DMS79 (cell line): ENCODE results near the gene MTA3.

Experiments
- DNase-seq: peaks from one replicate; lab custom pipeline; 2025; lab: John Stamatoyannopoulos, UW

Gene MTA3

DNA sequence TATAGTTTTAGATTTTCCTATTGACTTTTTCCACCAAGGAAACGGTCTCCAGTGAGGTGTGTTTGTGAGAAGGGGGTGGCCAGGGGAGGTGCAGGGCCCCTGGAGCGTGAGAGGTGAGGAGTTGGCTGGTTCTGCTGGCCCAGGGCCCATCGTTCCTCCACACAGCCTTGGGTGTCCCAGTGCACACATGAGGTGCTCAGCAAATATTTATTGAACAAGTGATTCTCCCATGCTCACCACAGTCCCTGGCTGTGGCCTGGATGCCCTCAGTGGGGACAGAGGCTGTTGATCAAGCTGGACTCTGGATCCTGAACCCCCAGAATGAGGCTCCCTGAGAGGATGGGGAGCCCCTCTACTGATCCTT, 219.0 kb downstream of the MTA3 start:
- DNase-seq: no peak

DNA sequence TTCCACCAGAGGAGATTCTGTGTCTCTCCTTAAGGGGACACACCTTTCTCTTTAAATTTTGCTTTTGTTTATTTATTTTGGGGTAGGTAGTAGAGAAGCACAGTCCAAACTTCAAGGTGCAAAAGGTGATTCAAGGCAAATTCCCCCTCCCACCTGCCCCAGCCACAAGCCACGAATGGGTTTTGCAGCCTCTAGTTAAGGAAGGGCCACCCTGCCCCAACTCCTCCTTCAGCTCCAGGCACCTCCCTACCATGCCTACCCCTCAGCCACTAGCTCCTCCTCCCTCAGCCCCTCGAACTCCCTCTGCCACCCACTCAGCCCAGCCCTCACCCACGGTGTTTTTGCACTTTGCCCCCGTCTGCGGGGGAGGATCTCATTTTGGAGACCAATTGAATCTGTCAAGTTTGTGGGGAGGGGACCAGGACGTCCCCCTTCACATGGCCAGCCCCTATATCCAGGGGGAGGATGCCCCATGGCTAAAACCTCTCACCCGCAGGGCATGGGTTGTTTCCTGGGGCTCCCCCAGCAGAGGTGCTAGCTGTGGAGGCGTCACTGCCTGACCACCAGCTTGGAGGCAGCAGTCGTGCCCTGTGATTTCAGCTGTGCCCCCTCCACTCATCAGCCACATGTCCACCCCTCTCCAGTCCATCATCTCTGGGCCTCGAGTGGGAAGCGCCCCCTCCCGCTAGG, 219.5 kb downstream of the MTA3 start:
- DNase-seq: no peak

DNA sequence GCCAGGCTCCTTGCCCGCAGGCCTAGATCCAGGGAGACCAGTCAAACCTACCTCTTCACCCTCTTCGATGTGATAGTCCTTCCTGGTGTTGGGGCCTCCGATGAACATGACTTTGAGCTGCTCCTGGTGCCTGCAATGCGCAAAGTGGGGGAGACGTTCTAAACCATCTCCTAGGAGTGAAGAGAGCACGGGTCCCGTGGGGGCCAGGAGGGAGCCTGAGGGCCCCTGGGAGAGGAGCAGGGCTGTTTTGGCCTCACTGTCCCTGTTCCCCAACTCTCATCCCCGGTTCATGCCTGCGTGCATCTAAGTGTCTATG, 220.0 kb downstream of the MTA3 start:
- DNase-seq: no peak

DNA sequence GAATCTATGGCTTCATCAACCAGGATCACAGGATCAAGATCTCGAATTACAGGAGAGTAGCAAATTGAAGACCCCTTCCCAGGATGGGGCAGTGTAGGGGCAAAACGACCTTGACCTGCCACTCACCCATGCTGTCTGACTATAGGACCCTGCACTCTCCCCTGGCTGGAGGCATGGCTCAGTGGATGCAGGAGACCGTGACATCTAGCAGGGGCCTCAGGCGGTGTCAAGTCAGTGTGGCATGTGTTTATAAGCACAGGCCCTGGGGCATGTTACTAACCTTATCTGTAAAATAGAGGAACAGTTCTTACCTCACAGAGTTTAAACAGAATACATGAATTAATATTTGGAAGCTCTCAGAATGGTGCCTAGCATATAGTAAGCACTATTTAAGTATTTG, 220.4 kb downstream of the MTA3 start:
- no peak for DNase-seq

DNA sequence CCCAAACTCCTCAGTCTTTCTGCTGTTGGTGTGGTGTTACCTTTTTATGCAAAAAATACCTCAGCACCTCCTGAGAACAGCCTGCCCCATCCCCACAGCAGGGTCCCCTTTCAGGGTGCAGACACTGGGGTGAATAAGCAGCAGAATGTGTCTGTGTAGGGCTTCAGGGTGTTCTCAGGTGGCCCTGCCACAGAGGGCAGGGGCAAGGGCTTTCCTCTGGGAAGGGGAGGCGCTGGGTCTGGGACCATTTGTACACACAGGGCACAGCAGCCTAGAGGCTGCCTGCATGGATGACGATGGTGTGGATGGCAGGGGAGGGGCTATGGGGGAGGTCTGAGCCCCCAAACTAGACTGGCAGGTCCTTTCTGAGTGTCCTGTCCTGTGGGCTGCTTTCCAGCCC, 221.3 kb downstream of the MTA3 start:
- no peak for DNase-seq

DNA sequence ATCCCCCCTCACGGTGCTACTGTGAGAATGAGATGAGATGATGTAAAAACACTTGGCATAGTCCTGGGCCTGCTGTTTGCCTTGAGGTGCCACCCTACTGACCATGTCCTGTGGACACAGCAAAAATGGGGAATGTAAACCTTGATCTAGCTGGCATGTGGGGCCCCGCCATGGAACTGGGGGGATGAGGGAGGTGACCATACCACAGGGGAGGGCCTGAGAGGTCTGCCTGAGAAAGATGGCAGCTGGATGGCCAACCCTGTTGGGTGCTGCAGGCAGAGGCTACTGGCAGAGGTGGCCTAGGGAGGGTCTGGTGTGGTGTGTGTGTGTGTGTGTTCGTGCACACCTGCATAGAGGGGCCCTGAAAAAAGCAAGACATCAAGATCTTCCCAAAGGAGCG, 223.2 kb downstream of the MTA3 start:
- no peak for DNase-seq

DNA sequence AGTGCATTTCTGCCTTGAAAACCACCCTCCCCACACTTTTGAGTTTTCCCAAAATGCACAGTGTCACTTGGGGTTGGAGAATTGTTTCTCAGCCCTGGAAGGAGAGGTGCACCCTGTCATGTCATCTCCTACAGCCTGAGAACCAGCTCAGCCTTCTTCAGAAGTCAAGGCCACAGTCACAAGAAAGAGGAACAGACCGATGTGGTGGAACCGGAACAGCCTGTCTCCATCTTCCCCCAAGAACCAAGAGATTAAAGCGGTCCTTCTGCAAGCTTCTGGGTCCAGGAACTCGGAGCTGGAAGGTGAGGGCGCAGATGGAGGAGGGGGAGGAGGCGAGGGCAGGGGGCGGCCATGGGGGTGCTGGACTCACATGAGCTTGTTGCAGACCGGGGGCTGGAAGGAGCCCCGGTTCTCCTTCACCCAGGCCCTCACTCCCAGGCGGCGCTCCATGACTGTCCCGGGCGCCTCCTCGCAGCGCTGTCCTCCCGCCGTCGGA, 223.7 kb downstream of the MTA3 start:
- DNase-seq: no peak

DNA sequence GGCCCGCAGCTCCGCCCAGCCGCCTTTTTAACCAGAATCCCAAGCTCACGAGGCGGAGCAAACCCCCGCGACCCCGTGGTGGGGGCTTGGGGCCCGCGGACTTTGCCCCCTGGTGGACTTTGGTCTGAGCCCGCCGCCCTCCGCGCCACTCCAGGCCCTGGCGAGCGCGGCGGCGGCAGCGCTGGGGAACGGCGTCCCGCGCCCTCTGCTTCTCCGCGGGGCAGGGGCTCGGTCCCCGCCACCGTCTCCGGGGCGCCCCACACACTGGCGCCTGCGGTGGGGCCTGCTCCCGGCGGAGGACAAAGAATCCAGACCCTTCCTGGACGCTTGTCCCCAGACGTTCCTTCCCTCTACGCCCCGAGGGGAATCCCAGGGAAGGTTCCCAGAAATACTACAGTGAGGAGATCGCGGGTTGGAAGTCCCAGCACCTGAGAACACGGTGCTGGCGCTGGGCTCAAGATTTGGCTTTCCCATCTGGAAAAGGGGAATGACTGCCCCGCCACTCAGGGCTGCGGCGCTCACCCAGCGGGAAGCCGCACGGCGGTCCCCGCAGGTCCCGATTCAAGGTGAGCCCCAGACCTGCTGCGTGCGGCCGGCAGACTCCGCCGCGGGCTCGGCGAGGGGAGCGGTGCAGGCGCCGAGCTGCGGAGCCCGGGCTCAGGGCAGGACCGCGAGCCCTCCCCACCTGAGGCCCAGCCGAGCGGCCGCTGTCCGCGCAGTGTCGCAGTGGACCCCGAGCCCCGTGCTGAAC, 224.3 kb downstream of the MTA3 start, which contains the start of gene HAAO:
TSS of gene HAAO (minus strand) at position 1 of the 751 bp plus-strand sequence. CDS start 47 bp downstream, outside the sequence.
- DNase-seq: no peak

DNA sequence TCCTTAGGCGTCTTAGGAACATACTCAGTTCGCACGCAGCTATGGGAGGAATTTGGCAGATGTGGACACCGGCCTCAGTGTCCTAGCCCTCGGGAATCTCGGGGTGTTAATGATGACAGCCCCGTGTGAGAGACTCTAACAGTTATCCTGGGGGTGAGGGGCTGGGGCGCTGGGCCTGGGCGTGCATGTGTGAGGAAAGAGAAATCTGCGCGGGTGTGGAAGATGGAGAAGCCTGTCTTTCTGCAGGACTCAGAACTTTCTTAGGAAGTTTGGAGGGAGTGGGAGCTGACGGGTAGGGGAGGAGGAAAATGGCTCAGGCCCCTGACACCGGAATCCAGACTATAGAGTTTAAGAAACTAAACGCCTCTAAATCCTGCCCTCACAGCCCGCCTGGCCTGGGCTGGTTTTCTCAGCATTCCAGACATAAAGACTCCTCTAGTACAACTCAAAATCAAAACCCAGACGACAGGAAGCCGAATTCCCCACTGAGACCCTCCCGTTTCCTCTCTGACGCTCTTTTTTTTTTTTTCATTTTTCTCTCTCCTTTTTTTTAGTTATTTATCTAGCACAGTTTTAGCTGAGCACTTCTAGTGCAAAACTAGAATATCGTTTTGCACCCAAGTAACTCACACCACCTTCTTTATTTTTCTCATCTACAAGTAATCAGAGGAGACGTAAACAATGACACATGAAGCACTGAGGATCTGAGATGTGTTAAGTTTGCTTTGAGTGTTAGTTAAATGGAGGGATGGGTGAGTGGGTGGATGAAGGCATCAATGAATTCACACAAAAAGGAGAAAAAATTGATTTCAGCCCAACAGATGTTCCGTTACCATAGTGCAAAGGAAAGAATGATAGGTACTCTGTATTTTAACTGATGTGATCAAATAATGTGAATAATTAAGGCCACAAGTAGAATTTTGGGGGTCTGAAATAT, 225.2 kb downstream of the MTA3 start:
- DNase-seq: no peak

DNA sequence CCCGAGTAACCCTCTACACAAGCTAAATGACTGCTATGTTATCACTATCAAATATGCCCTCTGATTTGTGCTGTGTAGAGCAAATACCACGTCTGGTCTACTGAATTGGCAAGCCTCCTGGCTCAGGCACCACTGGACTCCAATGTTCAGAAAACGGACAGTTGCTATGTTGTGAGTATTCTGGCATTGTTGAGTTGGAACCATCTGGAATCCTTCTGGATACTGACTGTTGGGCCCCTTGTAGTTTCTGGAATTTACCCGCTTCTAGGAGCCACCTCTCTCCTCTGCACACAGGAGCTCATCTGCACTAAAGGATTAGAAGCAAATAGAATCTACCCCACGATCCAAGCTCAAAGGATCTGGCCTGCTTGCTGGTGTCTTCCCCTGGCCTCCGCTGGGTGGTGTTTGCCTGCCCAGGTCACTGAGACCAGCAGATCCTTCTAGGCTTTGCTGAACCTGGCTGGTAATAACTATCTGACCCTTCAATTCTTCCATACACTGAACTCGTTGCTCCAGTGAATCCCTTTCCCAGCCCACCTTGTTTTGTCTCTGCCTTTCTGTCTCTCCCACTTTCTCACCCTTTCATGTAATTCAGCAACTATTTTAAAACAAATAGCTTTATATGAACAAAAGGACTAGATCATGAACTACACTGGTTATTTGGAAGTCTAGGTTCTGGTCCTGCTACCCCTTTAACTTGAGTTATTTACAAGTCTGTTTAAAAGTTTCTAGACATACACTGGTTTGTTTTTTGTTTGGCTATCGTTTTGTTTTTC, 226.0 kb downstream of the MTA3 start:
- DNase-seq: no peak

DNA sequence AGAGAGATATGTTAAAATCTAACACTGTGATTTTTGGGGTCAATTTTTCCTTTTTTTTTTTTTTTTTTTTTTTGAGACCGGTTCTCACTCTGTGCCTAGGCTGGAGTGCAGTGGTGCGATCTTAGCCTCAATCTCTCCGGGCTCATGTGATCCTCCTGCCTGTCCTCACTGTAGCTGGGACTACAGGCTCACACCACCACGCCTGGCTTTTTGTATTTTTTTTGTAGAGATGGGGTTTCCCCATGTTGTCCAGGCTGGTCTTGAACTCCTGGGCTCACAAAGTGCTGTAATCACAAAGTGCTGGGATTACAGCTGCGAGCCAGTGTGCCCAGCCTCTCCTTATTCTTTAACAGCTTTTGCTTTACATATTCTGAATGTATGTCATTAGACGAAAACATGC, 226.8 kb downstream of the MTA3 start:
- DNase-seq: no peak

DNA sequence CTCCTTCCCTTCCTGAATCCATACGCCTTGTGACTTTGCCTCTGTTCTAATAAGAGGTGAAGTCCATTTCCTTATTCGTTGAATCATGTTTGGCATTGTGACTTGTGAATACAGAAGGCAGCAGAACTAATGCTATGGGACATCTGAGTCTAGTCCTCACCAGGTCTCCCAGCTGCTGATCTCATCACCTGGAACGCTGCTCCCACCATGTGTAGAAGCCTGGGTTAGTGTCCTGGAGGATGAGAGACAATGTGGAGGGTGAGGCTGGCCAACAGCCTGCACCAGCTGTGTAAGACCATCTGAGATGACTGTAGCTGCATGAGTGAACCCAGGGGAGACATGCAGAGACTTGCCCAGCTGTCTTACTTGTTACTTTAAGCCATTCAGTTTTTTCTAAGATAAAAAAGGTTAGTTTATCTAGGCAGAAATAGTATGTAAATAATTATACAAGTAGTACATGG, 227.4 kb downstream of the MTA3 start:
- no peak for DNase-seq

DNA sequence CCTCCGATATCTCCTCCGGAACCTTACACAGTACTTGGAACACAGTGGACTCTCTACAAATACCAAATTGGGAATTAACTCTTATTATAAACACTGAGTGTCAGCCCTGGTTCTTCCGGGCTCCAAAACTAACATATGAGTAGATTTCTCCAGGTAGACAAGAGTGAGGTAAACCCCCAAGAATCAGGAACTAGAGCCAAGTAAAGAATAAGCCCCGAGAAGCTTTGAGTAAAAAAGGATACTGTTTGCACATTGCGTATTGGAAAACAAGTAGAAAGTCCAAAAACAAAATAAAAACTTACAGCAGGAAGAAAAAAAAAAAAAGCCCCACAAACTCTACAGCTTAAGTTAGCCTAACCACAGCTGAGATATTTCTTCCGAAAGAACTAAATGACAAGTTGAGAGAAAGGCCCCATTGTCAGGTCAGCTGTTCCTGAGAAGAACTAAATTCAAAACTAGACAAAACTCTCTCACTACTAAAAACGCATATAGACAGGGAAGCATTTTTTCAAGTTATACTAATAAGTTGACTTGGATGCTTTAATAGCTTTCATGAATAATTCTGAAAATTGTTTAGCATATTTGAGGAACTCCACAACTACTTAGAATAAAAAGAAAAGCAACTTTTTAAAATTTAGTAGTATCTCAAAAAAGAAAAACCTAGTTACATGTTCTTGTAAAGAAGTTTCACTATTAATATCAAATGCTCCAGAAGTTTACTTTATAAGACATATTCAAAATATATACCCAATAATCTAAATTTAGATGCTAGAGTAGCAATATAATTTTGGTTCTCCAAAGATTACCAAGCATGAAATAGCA, 228.2 kb downstream of the MTA3 start:
- DNase-seq: no peak

DNA sequence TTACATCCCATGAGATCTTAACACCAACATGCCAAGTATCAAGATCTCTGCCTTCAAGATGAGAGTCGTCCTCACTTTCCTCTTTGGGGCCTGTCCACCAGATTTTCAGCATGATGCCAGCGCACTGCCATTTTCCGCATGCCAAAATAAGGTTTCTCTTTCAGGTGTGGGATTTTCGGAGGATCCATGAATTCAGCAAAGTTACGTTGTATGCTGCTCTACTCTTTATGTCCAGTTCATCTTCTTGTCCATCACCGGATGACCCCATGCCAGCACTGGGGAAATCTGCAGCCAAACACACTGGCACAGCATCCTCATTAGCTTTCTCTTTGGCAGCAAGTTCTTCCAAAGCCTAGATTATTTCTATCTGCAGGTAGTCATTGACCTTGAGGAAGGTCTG, 228.8 kb downstream of the MTA3 start:
- DNase-seq: no peak

DNA sequence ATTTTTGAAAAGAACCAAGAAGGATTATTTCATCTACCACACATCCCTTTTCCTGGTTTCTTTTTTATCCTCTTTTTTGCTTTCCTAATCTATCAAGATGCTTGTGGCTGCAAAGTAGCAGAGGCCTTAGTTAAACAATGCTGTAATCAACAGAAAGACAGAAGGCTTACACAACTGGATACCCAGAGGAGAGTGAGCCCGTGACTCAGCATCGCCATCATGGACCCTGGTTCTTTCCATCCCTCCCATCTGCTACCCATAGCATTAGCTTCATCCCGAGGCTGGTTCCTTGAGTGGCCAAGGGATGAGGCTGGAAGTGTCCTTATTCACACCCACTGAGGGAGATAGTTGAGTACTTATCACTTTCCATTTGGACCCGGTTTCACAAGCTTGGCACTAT, 231.4 kb downstream of the MTA3 start:
- no peak for DNase-seq

DNA sequence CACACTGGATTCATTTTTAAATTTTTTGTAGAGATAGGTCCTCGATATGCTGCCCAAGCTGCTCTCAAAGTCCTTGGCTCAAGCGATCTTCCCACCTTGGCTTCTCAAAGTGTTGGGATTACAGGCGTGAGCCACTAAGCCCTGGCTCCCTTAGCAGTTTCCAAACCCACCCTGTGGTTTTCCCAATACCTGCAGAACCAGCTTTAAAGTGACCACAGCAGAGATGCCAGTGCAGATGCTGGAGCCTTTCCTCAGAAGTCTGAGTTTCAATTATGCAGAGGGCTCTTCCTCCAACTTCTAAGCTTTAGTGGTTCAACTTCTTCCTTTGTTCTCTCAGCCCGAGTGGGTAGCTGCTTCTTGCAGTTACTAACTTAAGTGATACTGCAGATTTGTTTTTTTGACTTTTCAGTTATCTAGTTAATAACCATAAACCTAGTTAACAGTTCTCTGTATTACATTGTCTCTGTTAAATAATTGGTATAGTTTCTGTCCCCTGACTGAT, 232.1 kb downstream of the MTA3 start:
- no peak for DNase-seq

DNA sequence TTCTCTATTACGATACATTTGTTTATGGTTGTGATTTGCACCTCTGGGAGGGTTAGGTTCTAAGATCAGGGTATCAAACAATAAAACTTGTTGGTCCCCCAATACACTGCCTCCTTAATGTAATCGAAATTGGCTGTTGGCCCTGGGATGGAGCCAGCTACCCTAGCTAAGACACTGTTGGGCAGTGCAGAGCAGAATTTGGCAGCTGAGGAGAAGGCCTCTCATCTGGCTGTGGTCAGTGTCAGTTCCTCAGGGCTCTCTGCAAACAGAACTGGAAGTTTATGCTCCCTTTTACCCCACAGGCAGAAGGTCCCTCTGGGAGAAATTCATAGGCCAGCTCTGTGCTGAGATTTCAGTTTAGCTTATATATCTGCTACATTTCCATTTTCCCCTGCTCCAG, 232.5 kb downstream of the MTA3 start:
- DNase-seq: no peak

DNA sequence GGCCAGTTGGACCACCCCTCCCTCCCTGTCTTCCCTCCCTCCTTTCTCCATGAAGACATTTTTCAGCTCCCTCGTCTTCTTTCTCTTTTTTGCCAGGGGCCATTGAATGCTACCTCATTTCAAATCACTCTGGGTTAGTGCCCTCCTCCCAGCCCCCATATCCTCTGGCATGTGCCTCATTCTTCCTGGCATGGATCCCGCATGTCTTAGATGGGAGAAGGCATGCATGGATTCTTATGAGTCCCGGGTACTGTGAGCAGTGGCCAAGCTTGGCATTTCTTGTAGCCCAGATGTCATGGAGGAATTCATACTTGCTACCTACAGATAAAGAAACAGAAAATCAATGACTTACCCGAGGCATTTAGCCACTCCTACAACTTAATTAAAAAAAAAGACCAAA, 232.9 kb downstream of the MTA3 start:
- no peak for DNase-seq

DNA sequence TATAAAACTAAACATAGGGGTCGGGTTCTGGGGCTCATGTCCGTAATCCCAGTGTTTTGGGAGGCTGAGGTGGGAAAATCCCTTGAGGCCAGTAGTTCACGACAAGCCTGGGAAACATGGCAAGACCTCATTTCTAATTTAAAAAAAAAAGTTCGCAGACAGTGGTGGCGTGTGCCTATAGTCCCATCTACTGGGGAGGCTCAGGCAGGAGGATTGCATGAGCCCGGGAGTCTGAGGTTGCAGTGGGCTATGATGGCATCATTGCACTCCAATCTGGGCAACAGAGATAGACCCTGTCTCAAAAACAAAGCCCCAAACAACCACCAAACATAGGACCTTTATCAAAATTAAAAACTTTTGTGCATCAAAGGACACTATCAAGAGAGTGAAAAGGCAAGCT, 233.7 kb downstream of the MTA3 start:
- no peak for DNase-seq

DNA sequence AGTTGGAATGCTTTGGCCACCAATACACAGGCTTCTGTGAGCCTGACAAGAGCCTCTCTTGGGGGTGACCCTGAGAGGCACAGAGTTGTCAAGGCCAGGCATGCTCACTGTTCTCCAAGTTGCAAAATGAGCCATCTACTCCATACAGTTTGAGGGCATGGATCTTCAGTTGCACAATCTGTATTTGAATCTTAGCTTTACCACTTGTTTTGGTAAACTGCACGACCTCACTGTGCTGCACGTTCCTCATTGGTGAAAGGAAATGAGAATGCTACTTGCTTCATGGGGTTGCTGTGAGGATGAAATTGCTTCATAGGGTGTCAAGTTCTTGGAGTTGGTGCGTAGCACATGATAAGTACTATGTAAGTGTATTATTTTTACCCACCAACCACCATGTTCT, 235.9 kb downstream of the MTA3 start:
- DNase-seq: no peak

DNA sequence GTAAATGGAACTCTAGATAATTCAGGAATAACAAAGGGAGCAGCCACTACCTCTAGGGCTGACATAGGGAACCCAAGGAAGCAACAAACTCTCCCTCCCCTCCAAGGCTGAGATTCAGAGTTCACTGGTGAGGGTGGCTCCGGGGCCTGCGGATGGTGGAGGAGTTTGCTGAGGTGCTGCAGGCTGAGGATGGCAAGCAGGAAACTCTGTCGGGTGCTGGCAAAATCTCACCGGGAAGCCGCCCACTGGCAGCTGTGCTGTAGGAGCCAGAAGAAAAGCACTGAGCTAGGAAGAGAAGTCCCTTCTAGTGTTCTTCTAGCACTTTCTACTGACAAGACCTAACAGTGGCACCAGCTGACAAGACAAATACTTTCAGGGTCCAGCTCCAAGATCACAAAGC, 236.5 kb downstream of the MTA3 start:
- no peak for DNase-seq
